GM21723 (cell line): ENCODE results near the gene OR13J1.
A peak's percentile ranks its signal among the peaks of the same experiment; 100 is the strongest.

ENCODE experiments used
- ATAC-seq: cut with Tn5 transposase; IDR thresholded peaks from one replicate; pipeline ENCODE4 v1.9.1; 2021; ENCODE audit warnings: mild to moderate bottlenecking, moderate library complexity; ENCODE audit not compliant: unreplicated experiment

Gene OR13J1

GRCh38 chr9:35835216-35835632, 35.0 kb downstream of the OR13J1 start:
- no peak for ATAC-seq

GRCh38 chr9:35834260-35835215, 35.7 kb downstream of the OR13J1 start:
- no peak for ATAC-seq

- no peak for ATAC-seq
These were observed 37.4 kb downstream of the OR13J1 start for GRCh38 chr9:35832814-35833213.

DNA sequence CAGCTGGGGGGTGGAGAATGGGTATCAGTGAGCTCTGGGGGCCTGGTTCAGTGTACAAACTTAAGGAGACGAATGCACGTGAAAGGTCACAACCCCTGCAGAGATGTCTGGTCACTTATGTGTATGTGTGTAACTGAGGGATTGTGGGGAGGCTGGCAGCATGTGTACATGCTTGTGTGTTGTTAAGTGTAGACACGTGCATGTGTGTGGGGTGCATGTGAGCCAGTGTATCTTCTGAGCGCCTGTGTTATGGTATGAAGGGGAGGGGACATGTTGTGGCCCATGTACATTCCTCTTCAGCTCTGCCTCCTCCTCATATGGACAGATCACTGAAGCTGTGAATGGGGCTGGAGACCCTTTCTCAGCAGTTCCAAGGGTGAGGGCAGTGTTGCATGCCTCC, 39.2 kb downstream of the OR13J1 start:
- no peak for ATAC-seq

GRCh38 chr9:35829764-35830096, 40.5 kb downstream of the OR13J1 start:
- no peak for ATAC-seq

DNA sequence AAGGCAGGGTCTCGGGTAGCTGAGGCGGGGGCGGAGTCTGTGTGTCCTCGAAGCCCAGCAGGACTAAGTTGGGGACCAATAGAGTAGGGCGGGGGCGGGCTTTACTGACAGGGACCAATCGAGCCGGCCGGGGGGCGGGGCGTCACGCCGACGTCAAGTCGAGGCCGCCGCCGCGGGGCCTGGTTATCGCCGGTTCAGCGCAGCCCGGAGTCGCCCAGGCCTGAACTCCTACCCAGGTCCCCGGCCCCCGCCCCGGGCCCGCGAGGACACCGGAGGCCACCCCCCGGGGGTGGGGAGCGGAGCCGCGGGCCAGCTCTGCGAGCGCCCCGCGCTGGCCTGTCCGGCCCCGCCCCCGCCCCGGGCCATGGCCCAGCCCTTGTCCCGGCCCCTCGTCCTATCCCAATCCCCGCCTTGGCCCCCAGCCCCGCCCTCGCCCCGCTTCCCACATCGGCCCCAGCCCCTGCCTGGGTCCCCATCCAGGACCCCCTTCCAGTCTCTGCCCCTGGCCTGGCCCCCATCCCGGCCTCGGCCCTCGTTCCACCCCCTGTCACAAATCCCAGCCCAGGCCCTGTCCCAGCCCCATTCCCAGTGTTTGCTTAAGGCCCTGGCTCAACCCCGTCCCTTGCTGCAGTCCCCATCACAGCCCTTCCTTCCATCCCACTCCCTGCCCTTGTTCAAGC, 41.0 kb downstream of the OR13J1 start, which contains the start of gene TMEM8B:
TSS of gene TMEM8B (plus strand) at position 145 of the 680 bp plus-strand sequence. CDS start at position 365, 220 bp downstream.
- ATAC-seq: peak; percentile 78

DNA sequence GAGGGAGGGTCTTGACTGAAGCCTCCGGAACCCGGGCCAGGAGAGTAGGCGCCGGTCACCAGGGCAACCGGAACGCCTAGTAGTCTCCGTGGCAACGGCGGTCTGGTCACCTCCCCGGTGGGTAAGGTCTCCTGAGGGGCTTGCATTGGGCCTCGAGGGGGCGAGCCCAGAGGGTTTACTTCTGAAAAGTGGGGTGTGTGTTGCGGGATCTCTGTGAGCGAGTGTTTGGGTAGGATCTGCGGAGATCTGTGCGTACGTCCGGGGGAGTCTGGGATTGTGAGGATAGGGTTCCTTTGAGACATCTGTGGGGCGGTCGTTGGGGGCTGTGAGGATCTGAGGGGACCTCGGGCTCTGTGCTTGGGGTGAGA, 41.5 kb downstream of the OR13J1 start, which contains the start of gene FAM221B:
TSS of gene FAM221B (minus strand) at position 17 of the 368 bp plus-strand sequence. CDS start 2,571 bp downstream, outside the sequence.
- ATAC-seq: peak; percentile 4

DNA sequence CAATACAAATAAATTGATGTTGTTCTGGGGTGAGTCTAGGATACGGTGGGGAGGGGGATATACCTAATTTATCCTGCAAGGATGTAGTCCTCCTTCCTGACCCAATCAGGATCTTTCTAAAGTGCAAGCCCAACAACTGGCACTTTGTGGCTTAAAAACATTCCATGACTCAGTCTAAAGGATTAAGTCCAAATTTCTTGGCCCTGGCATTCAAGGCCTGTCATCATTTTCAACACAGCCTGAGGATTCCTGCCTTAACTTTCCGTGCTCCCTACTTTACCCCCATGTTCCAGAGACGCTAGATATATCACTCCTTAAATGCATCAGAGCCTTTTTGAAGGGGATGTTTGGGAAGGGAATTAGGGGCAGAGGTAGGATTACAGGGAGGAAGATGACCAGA, 42.7 kb downstream of the OR13J1 start:
- no peak for ATAC-seq

GRCh38 chr9:35826071-35826701, 44.0 kb downstream of the OR13J1 start:
- peak; percentile 44 for ATAC-seq

GRCh38 chr9:35822926-35823325, 47.3 kb downstream of the OR13J1 start:
- no peak for ATAC-seq

GRCh38 chr9:35820076-35820475, 50.1 kb downstream of the OR13J1 start:
- ATAC-seq: no peak
